Esophagus muscularis mucosa (tissue), 4 donors: ENCODE results near the gene LZTS2. TPM values are rescaled to one million over a fixed set of nuclear protein-coding genes. Genes with fewer than 3 reads are reported as not detected.

ENCODE experiments used
- DNase-seq: peaks from one replicate; pipeline ENCODE4 v3.0.0-alpha.2; 2017; ENCODE audit errors: extremely low spot score
- H3K27ac ChIP-seq, 4 donors: fragments of 200-600 bp; sonication (generic); replicated peaks in 1 of 4; 1 replicate in 3 of 4; 2 replicates in 1 of 4; pipeline ENCODE4 v1.5.1; 2016 to 2019; ENCODE audit warnings: mild to moderate bottlenecking in 1 of 4
- H3K27me3 ChIP-seq, 4 donors: fragments of 200-600 bp; sonication (generic); one replicate each; pipeline versions ENCODE4 v1.5.1 to v1.6.0; 2016 to 2019
- H3K36me3 ChIP-seq, 4 donors: fragments of 200-600 bp; sonication (generic); one replicate each; pipeline ENCODE4 v1.5.1; 2016 to 2019
- H3K4me1 ChIP-seq, 4 donors: fragments of 200-600 bp; sonication (generic); one replicate each; pipeline ENCODE4 v1.5.1; 2016 to 2019
- H3K4me3 ChIP-seq, 4 donors: fragments of 200-600 bp; sonication (generic); 1 replicate in 2 of 4; 2 replicates in 2 of 4; pipeline ENCODE4 v1.5.1; 2016 to 2019; ENCODE audit warnings: mild to moderate bottlenecking in 4 of 4, moderate library complexity in 1 of 4
- H3K9me3 ChIP-seq, 4 donors: fragments of 200-600 bp; sonication (generic); 1 replicate in 3 of 4; 2 replicates in 1 of 4; pipeline ENCODE4 v1.5.1; 2016 to 2019
- CTCF ChIP-seq, 3 experiments: fragments of 200-600 bp in 2 of 3; fragments of 450-650 bp in 1 of 3; sonication (generic) in 2 of 3; IDR thresholded peaks; one replicate each; pipeline ENCODE4 v1.5.1; 2017 to 2019; ENCODE audit warnings: antibody characterized with exemption in 3 of 3, mild to moderate bottlenecking in 2 of 3, moderate library complexity in 1 of 3
- EP300 ChIP-seq: sonication (generic); formaldehyde crosslinking; IDR thresholded peaks from one replicate; pipeline ENCODE4 v1.6.1; 2017; ENCODE audit warnings: antibody characterized with exemption
- POLR2A ChIP-seq: fragments of 450-650 bp; IDR thresholded peaks from one replicate; pipeline ENCODE4 v1.6.1; 2017; ENCODE audit warnings: antibody characterized with exemption, moderate library complexity, mild to moderate bottlenecking, low read depth
- POLR2AphosphoS5 ChIP-seq, 2 donors: sonication (generic); formaldehyde crosslinking; IDR thresholded peaks; one replicate each; pipeline ENCODE4 v1.6.1; 2017; ENCODE audit warnings: antibody characterized with exemption in 2 of 2
- WGBS: methylation state at CpG from one replicate; pipeline ENCODE4 v1.1.5; 2018; 5-methylcytosine and 5-hydroxymethylcytosine counted together
- intact Hi-C: fragments of 100-400 bp; cut with DNase I; formaldehyde crosslinking; loops from one replicate; pipeline ENCODE4 v1.15.1; 2023
- total RNA-seq, 4 donors: library from RNA; depleted of rRNA; stranded (reverse); fragments of >200 nt; gene quantifications; one replicate each; pipeline versions ENCODE4 v1.1.0 to v1.2.1, GENCODE V29; 2016

The LZTS2 gene
- total RNA-seq, 4 donors from 2014 or later: 90.5 to 209 (median 162) TPM

- H3K36me3 ChIP-seq: peaks cover 24 to 46% (median 41%) of the 10 kb centered on the region in 4 donors
- TF ChIP-seq POLR2A (no peak), POLR2AphosphoS5 (IDR thresholded peaks at IDR 0.05) (no peak), CTCF (IDR thresholded peaks at IDR 0.05) (no peak), EP300 (no peak)
These were observed 41.2 kb downstream of the LZTS2 start for GRCh38 chr10:101040851-101041250.

GRCh38 chr10:101041252-101041761, 41.7 kb downstream of the LZTS2 start:
- H3K27me3 ChIP-seq: peaks cover 0 to 6% (median 0%) of the 10 kb centered on the region in 4 donors
- peak overlapping the region in 3 of 4 donors; percentile 85 to 91 (median 88) for H3K27ac ChIP-seq
- no peak for TF ChIP-seq POLR2A
- peak; percentile 84 to 90 (median 85) for TF ChIP-seq CTCF (IDR thresholded peaks at IDR 0.05)
- TF ChIP-seq EP300: no peak
- TF ChIP-seq POLR2AphosphoS5 (IDR thresholded peaks at IDR 0.05): peak in 1 of 2 donors; percentile 65
- H3K36me3 ChIP-seq: peaks cover 19 to 41% (median 36%) of the 10 kb centered on the region in 4 donors
- no peaks in the 10 kb centered on the region for H3K9me3 ChIP-seq
- 20% methylated on average over 6 of the region's 6 CpGs for WGBS
- peak; percentile 96 for DNase-seq
- intact Hi-C loops: no loop called here
- peaks cover 12 to 30% (median 27%) of the 10 kb centered on the region in 4 donors for H3K4me1 ChIP-seq
- no peak overlapping the region for H3K4me3 ChIP-seq

More at GRCh38 chr10:101040851-101041250, 41.2 kb downstream of the LZTS2 start:
- Histone ChIP-seq H3K4me3 (no peak overlapping the region), H3K4me1 (peaks cover 12 to 30% (median 27%) of the 10 kb centered on the region in 4 donors), H3K27me3 (peaks cover 0 to 1% (median 0%) of the 10 kb centered on the region in 4 donors), H3K9me3 (no peaks in the 10 kb centered on the region), H3K27ac (peak overlapping the region in 1 of 4 donors; percentile 85)
- intact Hi-C loops: no loop called here
- DNase-seq: no peak
- WGBS: 39% methylated on average over 2 of the region's 2 CpGs

- peak overlapping the region; percentile 85 to 91 (median 87) for H3K27ac ChIP-seq
- H3K9me3 ChIP-seq: no peaks in the 10 kb centered on the region
- H3K4me1 ChIP-seq: peaks cover 12 to 30% (median 27%) of the 10 kb centered on the region in 4 donors
- DNase-seq: no peak
- peaks cover 0 to 14% (median 5%) of the 10 kb centered on the region in 4 donors for H3K27me3 ChIP-seq
- intact Hi-C loops: no loop called here
- TF ChIP-seq EP300: no peak
- no peak for TF ChIP-seq POLR2A
- TF ChIP-seq CTCF (IDR thresholded peaks at IDR 0.05): no peak
- no peak for TF ChIP-seq POLR2AphosphoS5 (IDR thresholded peaks at IDR 0.05)
- 69% methylated on average over 4 of the region's 4 CpGs for WGBS
- peaks cover 11 to 33% (median 28%) of the 10 kb centered on the region in 4 donors for H3K36me3 ChIP-seq
- peak overlapping the region; percentile 56 to 63 (median 60) for H3K4me3 ChIP-seq
These were observed 42.5 kb downstream of the LZTS2 start for GRCh38 chr10:101042118-101042517.

GRCh38 chr10:101042667-101043362, 43.2 kb downstream of the LZTS2 start:
- H3K4me3 ChIP-seq: peak overlapping the region; percentile 56 to 63 (median 60)
- WGBS: 8% methylated on average over 35 of the region's 40 CpGs
- TF ChIP-seq CTCF (IDR thresholded peaks at IDR 0.05) (no peak), POLR2AphosphoS5 (IDR thresholded peaks at IDR 0.05) (peak; percentile 76 to 87), POLR2A (peak; percentile 29)
- H3K27ac ChIP-seq: peak overlapping the region; percentile 85 to 91 (median 87)
- peak; percentile 99 for DNase-seq
- H3K27me3 ChIP-seq: peaks cover 0 to 21% (median 11%) of the 10 kb centered on the region in 4 donors
- intact Hi-C loops: no loop called here
- H3K36me3 ChIP-seq: peaks cover 4 to 26% (median 21%) of the 10 kb centered on the region in 4 donors
- H3K4me1 ChIP-seq: peaks cover 12 to 30% (median 27%) of the 10 kb centered on the region in 4 donors
- H3K9me3 ChIP-seq: no peaks in the 10 kb centered on the region
